ENCODE data around the gene TMEM139.
A peak's percentile ranks its signal among the peaks of the same experiment; 100 is the strongest.
"Not testable (repeated sequence)": the region's sequence is repeated elsewhere in the genome, so short reads cannot be mapped to it uniquely, and the experiment has no call there.

TMEM139 gene

GRCh38 chr7:143288836-143289235 lies 4.1 kb downstream of the TMEM139 start:
- no peak for DNase-seq (ENCODE audit: low read depth in 2 of 2)

DNA sequence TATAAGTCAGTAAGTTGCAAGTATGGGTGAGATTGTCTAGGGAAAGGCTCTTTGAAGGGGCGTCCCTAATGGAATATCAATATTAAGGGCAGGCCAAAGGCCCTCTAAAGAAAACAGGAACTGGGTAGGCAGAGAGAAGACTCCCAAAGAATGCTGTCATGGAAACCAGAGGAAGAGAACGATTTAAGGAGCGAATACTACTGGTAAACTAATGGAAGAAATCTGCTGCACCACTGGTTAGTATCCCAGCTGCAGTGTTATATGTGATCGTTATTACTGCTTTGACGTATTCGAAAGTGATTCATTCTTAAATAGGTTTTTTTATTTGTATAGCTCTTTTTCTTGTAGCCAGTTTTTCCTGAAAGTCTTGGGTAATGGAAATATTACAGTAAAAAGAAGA lies 4.7 kb downstream of the TMEM139 start:
- DNase-seq (ENCODE audit: low read depth in 2 of 2), result no peak

DNA sequence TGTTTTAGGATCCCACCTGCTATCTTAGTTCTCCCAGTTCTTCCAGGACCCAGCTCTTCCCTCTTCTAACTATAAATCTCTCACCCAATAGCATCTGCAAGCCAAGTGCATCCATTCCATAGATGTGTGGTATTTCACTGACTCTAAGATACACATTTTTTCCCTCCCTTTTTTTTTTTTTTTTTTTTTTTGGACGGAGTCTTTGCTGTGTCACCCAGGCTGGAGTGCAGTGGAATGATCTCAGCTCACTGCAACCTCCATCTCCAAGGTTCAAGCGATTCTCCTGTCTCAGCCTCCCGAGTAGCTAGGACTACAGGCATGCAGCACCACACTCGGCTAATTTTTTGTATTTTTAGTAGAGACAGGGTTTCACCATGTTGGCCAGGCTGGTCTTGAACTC lies 5.1 kb downstream of the TMEM139 start:
- not testable (repeated sequence) for DNase-seq (ENCODE audit: low read depth in 2 of 2)

GRCh38 chr7:143290293-143290692 lies 5.5 kb downstream of the TMEM139 start:
- no peak for DNase-seq (ENCODE audit: low read depth in 2 of 2)

DNA sequence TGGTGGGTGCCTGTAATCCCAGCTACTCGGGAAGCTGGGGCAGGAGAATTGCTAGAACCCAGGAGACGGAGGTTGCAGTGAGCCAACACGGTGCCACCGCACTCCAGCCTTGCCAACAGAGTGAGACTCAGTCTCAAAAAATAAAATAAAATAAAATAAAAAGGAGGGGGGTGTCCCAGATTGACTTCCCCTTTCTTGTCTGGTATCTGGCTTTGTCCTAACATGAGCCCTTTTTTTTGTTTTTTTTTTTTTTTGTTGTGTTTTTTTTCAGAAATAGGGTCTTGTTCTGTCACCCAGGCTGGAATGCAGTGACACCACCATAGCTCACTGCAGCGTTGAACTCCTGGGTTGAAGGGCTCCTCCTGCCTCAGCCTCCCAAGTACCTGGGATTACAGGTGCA lies 8.1 kb downstream of the TMEM139 start:
- no peak for DNase-seq (ENCODE audit: low read depth in 2 of 2)

DNA sequence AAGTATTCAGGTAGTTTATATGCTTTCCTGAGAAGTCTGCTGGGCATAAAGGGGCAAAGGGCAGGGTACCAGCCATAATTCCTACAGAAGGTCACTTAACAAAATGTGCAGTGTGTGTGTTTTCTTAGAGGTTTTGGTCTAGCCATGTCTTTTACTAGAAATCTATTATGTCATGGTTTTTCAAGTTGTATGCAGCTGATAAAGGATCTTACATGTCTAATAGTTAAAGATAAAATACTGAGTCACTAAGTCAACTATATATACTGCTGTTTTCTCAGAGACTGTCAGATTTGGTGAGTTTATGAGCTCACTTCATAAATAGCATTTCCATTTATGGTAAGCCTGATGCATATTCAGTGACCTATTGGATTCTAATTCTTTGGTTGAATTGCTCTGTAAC lies 11.1 kb downstream of the TMEM139 start:
- DNase-seq (ENCODE audit: low read depth in 2 of 2), result no peak

DNA sequence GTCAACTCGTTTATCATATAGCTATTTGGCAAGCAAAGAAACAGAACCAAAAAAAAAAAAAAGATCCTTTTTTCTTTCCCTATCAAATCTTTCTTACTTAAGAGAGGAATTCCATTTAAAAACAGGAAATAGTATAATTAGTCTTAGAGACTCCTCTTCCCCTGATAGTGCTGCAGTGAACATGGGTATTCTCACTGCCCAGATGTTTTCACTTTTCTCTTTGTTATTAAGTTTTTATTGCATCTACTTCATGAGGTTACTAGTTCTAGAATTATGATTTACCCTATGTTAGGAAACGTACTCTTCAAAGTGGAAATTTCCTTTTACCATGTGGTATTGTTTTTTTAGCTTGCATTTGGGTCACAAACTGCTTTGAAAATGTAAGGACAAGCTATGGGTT lies 11.9 kb downstream of the TMEM139 start:
- no peak for DNase-seq (ENCODE audit: low read depth in 2 of 2)

GRCh38 chr7:143299346-143299745 lies 14.6 kb downstream of the TMEM139 start:
- DNase-seq (ENCODE audit: low read depth in 2 of 2), result no peak

- DNase-seq (ENCODE audit: low read depth in 2 of 2), result peak; percentile 33 to 37
Observed at GRCh38 chr7:143299840-143300239, 15.1 kb downstream of the TMEM139 start.

- DNase-seq (ENCODE audit: low read depth in 2 of 2), result no peak
Observed at GRCh38 chr7:143300959-143301935, 16.5 kb downstream of the TMEM139 start.

DNA sequence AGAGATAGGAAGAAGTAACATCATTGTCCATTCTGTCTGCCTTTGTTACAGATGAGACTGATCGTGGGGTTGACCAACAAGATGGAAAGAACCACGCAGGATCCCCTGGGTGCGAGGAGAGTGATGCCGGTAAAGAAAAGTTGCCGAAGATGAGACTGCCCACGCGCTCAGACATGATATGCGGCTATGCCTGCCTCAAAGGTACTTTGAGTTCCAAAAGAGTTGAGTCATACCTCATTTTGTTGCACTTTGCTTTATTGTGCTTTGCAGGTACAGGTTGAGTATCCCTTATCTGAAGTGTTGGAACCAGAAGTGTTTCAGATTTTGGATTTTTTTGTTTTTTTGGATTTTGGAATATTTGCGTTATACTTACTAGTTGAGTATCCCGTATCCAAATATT lies 19.0 kb downstream of the TMEM139 start:
- no peak for DNase-seq (ENCODE audit: low read depth in 2 of 2)

DNA sequence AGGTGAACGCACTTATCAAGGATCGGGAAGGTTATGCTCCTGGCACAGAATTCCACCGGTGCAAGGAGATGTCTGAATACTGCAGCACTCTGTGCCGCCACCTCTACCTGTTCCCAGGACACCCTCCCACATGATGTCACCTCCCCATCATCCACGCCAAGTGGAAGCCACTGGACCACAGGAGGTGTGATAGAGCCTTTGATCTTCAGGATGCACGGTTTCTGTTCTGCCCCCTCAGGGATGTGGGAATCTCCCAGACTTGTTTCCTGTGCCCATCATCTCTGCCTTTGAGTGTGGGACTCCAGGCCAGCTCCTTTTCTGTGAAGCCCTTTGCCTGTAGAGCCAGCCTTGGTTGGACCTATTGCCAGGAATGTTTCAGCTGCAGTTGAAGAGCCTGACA lies 20.2 kb downstream of the TMEM139 start:
- no peak for DNase-seq (ENCODE audit: low read depth in 2 of 2)

DNA sequence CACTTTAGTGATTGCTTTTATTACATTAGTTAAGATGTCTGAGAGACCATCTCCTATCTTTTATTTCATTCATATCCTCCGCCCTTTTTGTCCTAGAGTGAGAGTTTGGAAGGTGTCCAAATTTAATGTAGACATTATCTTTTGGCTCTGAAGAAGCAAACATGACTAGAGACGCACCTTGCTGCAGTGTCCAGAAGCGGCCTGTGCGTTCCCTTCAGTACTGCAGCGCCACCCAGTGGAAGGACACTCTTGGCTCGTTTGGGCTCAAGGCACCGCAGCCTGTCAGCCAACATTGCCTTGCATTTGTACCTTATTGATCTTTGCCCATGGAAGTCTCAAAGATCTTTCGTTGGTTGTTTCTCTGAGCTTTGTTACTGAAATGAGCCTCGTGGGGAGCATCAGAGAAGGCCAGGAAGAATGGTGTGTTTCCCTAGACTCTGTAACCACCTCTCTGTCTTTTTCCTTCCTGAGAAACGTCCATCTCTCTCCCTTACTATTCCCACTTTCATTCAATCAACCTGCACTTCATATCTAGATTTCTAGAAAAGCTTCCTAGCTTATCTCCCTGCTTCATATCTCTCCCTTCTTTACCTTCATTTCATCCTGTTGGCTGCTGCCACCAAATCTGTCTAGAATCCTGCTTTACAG lies 20.8 kb downstream of the TMEM139 start:
- DNase-seq (ENCODE audit: low read depth in 2 of 2), result peak; percentile 22 to 60

- no peak for DNase-seq (ENCODE audit: low read depth in 2 of 2)
Observed at GRCh38 chr7:143308632-143309031, 23.9 kb downstream of the TMEM139 start.

DNA sequence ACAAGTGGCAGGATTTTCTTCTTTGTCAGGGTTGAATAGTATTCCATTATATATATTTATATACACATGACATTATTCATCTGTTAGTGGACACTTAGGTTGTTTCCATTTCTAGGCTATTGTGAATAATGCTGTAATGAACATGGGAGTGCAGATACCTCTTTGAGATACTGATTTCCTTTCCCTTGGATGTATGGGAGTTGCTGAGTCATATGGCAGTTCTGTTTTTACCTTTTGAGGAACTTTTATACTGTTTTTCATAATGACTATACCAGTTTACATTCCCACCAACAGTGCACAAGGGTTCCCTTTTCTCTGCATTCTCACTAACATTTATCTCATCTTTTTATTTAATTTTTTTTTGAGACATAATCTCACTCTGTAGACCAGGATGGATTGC lies 29.4 kb downstream of the TMEM139 start:
- DNase-seq (ENCODE audit: low read depth in 2 of 2), result no peak

GRCh38 chr7:143315776-143316175 lies 31.0 kb downstream of the TMEM139 start, which contains the start of gene CLCN1:
CLCN1 (plus strand) TSS chr7:143316111; CDS start chr7:143316213, 102 bp downstream.
- no peak for DNase-seq (ENCODE audit: low read depth in 2 of 2)

DNA sequence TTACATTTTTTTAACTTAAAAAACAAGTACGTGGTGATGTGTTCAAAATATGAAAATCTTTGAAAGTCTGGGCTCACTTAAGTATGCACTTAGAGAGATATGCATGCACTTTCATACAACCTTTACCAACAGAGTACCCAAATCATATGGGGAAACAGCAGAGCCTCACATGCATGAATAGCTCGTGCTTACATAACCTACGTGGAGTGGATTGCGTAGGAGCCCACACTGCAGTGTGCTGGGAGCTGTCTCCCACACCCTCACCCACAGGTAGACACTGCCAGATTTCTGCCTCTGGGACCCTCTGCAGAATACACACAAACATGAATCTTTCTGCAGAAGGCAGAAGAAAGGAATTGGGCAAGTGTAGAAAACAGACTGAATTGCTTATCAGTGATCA lies 31.7 kb downstream of the TMEM139 start:
- DNase-seq (ENCODE audit: low read depth in 2 of 2), result no peak

- DNase-seq (ENCODE audit: low read depth in 2 of 2), result no peak
Observed at GRCh38 chr7:143318661-143319060, 33.9 kb downstream of the TMEM139 start.

DNA sequence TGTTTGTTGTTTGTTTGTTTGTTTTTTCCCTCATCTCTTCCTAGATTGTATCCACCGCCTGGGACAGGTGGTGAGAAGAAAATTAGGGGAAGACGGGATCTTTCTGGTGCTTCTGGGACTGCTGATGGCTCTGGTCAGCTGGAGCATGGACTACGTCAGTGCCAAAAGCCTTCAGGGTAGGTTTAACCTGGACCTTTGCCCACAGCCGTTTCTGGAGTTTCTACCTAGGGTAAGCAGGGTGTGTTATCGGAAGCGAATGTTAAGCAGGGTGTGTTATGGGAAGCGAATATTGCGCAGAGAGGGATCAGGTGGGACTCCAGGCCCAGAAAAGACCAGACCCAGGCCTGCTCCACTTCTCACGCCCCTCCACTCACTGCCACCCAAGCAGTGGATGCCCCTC lies 35.9 kb downstream of the TMEM139 start:
- no peak for DNase-seq (ENCODE audit: low read depth in 2 of 2)

- DNase-seq (ENCODE audit: low read depth in 2 of 2), result no peak
Observed at GRCh38 chr7:143321242-143321641, 36.5 kb downstream of the TMEM139 start.

DNA sequence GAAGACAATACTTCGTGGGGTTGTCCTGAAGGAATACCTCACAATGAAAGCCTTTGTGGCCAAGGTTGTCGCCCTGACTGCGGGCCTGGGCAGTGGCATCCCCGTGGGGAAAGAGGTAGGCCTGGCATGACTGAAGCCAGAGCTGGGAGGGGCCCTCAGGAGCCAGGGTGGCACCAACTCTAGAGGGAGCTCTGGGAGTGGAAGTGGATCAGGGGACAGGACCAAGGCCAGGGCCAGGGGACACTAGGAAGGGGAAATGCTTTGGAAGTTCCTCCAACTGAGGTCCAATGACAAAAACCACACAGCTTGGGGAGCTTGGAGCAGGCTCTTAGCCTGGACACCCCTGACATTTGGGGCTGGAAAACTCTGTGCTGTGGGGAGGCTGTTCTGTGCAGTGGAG lies 37.0 kb downstream of the TMEM139 start:
- no peak for DNase-seq (ENCODE audit: low read depth in 2 of 2)

- DNase-seq (ENCODE audit: low read depth in 2 of 2), result no peak
Observed at GRCh38 chr7:143322760-143323633, 38.2 kb downstream of the TMEM139 start.
